T follicular helper cell (primary cell): ENCODE data around the gene EMID1.
"Not testable (repeated sequence)": the region's sequence is repeated elsewhere in the genome, so short reads cannot be mapped to it uniquely, and the experiment has no call there.

Source experiments
- DNase-seq: peaks from one replicate; pipeline ENCODE4 v3.0.0-alpha.2; 2020; ENCODE audit warnings: low read depth

The EMID1 gene

DNA sequence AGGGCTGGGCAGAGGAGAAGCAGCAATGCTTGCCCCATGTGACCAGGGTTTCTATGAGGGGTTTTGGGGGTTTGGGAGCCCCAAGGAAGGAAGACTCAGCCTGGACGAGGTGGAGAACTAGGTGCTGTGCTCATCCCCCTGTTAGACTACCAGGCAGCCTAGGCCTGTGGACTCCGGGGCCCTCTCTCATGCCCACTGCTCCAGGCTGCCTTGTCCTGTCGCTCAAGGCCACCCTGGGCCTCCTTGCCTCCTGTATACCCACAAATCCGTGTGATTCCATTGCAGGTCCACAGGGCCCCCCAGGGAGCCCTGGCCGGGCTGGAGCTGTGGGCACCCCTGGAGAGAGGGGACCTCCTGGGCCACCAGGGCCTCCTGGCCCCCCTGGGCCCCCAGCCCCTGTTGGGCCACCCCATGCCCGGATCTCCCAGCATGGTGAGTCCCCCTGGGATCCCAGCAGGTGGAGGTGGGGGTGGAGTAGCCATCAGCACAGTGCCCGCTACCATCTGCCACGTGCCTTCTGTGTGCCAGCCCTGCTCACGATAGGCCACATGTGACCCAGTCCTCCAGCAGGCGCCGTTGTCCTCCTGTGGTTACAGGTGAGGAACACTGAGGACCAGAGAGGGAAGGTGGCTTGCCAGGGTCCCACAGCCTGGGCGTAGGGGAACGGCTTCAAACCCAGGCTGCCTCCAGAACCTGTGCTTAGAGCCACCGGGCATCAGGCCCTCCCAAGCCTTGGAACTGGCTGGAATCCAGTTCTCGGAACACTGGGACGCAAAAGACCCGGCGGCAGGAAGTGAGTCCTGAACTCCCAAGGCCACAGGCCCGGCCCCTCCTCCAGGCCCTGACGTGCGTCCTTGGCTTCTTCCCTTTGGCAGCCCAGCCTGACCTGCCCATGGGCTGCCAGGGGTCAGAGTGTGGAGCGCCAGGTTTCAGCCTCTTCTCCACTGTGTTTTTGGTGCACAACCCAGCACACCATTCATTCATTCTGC is 26.6 kb downstream of the EMID1 start:
- no peak for DNase-seq

DNA sequence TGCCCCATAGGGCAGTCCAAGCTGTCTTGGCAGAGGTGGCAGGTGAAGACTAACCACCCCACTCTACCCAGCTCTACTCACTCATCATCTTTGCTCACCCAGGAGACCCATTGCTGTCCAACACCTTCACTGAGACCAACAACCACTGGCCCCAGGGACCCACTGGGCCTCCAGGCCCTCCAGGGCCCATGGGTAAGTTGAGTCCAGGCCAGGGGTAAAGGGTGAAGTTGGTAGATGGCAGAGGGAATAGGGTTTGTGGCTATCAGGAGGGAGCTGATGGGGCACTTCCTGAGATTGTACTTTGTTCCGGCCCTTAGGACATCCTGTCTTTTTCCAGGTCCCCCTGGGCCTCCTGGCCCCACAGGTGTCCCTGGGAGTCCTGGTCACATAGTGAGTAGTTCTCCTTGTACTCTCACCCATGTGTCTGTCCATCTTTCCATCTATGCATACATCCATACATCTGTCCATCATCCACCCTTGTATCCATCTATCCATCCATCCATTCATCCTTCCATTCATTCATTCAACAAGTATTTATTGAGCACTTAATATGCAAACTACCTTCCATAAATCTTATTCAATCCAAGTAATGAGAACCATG is 27.7 kb downstream of the EMID1 start:
- DNase-seq = no peak

DNA sequence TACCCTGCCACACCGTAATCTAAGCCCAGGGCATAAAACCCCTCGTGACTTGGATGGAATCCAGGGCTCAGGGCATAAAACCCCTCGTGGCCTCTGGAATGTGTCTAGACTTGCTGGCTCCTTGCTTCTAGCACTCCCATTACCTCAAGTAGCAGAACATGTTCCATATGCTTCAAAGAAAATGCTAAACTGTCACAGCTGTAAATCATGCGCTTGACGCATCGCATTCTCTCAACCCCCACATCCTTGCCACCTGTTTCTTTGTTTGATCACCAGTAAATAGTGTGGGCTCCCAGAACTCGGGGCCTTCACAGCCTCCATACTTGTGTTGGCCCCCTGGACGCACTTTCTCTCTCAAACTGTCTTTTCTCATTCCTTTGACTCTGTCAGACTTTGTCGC is 34.8 kb downstream of the EMID1 start:
- not testable (repeated sequence) for DNase-seq

DNA sequence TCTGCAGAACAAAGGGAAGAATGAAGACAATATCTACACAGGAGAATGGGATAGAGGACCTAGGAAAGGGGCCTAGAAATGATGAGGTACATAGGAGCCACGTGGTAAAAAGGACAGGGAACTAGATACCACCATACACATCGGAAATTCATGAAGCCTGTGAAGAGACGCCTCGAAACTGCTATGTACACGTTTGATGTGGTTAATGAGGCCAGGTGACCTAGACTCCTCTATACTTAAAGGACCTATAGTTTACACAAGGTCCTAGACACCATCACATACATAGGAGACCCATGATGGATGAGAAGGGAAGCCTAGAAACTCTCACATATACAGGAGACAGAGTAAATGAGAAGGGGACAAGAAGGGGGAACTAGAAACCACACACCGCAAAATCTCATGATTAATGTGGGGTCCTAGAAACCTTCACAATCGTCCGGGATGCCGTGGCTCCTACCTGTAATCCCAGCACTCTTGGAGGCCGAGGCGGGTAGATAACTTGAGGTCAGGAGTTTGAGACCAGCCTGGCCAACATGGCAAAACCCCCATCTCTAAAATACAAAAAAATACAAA is 38.3 kb downstream of the EMID1 start:
- DNase-seq = no peak

DNA sequence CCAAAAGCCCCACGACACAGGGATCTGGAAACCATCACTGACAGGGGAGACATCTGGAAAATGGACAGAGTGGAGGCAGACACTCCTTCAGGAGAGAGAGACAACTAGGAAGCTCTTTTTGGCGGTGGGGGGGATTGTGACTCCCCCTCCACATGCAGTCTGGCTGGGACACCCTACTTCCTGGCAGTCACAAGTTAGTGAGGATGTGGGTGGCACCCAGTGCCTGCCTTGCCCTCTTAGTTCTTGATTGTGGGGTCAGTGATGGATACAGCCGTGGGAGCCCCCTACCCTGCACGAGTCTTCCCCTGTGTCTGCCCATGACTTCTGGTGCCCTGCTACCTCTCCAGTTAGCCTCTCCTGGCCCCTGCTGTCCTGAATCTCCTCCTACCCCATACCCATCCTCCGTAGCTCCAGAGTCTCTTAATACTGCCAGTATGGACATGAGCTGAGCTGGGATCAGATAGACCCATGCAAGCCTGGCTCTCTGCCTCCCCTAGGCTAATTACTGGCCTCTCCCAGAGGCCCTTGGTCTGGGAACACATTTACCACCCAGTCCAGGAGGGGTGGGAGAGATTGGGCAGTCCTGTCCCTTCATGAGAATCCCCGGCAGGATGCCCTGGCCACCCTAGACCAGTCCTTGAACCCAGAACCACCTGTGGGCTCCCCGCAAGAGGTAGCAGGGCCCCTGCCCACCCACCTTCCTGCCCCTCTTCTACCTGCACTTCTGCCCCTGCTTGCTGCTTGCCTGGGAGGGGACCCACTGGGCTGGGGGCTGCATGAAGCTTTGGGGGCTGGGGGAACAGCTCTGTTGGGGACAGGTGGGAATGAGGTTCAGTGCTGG is 39.3 kb downstream of the EMID1 start:
- no peak for DNase-seq

DNA sequence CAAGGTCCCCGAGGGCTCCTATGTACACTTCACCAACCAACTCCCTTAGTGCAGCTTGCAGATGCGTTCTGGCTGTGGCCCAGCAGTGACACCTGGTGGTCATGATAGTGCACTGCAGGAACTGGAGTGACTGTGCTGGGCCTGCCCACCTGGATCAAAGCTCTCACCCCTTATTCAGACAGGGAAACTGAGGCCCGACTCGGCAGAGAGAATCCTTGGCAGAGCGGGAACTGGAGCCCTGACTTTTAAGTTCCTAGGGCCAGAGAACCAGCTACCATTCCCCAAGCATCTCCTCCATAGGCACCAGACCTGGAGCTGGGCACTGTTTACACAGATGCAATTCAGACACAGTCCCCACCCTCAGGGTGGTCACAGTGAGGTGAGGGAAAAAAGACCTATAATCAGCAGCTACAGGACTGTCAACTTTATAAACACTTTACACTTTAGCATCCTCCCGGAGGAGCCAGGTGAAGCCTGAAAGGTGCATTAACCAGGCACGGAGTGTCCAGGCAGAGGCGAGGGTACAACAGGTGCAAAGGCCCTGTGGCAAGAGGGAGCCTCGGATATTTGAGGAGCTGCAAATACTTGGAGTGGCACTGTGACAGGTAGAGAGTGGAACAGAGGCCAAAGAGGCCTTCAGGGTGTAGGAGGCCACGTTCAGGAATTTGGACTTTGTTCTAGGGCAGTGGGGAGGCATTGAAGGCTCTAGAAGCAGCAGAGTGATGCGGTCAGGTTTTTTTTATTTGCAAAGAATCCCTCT is 40.1 kb downstream of the EMID1 start:
- DNase-seq = peak; percentile 44

DNA sequence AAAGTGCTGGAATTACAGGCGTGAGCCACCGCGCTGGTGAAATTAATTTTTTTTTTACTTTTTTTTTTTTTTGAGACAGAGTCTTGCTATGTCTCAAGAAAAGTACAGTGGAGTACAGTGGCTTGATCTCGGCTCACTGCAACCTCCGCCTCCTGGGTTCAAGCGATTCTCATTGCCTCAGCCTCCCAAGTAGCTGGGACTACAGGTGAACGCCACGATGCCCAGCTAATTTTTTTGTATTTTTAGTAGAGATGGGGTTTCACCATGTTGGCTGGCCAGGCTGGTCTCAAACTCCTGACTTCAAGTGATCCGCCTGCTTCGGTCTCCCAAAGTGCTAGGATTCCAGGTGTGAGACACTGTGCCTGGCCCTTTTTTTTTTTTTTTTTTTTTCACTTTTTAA is 42.2 kb downstream of the EMID1 start:
- not testable (repeated sequence) for DNase-seq

DNA sequence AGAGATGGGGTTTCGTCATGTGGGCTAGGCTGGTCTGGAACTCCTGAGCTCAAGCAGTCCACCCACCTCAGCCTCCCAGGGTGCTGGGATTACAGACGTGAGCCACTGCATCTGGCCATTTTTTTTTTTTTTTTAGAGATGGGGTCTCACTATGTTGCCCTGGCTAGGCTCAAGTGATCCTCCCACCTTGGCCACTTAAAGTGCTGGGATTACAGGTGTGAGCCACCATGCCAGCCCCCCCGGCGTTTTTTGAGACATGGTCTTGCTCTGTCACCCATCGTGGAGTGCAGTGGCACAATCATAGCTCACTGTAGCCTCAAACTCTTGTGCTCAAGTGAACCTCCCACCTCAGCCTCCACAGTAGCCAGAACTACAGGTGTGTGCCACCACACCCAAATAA is 45.6 kb downstream of the EMID1 start:
- no peak for DNase-seq

DNA sequence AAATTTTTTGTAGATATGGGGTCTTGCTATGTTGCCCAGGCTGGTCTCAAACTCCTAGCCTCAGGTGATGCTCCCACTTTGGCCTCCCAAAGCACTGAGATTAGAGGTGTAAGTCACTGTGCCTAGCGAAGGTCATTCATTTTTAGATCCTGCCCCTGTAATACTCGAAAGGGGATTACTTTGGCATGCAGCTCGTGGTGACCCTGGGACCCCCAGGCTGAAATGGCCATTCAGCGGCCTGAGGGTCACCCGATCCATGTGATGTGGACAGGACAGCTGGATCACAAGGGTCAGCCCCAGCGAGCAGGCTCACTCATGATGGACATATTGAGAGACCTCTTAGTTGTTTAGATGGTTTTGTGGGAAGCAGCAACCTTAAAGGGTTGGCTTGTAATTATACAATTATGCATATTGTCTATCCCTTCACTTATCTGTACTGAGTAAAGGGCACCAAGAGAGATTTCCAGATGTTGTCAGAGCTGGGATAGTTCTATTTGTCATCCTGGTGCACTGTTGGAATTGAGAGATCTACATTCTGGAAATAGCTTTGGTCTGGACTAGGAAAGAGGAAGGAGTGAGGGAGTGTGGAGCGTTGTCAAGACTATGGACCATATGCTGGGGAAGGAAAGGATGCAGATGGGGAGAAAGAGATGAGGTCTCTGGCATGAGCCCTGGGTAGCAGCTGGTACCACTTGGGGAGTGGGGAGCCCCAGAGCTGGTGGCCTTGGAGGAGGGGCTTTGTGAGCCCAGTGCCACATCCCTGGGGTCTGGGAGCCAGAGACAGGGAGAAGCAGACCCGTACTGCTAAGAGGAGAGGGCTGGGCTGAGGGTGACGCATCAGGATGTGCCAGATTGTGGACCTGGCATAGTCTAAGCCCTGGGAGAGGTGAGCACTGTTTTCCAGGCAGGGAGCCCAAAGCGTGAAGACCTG is 46.5 kb downstream of the EMID1 start:
- no peak for DNase-seq

DNA sequence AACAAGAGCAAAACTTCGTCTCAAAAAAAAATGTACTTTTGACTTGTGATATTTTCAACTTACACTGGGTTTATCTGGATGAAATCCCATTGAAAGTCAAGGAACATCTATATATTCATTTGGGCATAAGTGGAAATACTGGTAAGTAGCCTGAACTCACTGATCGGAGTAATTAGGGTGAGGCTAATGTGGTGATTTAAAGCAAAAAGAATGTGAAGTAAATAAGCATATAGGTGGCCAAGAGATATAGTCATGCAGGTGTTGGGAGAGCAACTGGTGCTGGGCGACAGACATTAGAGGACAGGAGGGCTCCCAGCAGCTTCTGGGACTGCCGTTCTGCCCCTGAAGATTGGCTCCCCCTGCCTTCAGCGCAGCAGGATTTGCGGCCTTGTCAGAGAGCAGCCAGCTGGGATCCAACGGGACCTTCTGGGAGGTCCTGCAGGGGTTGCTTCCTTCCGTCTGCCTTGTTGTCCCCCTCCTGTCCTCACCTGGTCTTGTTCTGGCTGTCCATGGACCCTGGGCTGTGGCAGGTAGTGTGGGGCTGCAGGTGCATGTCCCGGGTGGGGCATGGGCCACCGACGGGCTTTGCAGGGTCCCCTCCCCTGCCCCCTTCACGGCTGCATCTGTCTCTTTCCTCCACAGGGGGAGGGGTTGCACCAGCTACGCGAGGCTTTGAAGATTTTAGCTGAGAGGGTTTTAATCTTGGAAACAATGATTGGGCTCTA is 48.0 kb downstream of the EMID1 start:
- no peak for DNase-seq

DNA sequence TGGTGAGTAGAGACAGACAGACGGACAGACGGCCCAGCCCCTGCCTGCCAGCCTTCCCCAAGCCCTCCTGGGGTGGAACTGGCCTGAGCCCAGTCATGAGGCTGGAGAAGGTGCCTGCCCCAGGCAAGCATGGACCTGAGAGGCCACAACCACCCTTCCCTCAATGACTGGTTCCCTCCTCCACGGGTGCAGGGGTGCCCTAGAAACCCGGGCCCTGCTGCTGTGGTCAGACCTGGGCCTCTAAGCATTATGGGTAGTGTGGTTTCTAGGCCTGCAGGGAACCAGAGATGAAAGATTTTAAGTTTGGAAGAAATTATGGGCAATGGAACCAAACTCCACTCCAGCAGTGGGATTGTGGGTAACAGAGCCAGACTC is 48.6 kb downstream of the EMID1 start:
- DNase-seq = no peak

DNA sequence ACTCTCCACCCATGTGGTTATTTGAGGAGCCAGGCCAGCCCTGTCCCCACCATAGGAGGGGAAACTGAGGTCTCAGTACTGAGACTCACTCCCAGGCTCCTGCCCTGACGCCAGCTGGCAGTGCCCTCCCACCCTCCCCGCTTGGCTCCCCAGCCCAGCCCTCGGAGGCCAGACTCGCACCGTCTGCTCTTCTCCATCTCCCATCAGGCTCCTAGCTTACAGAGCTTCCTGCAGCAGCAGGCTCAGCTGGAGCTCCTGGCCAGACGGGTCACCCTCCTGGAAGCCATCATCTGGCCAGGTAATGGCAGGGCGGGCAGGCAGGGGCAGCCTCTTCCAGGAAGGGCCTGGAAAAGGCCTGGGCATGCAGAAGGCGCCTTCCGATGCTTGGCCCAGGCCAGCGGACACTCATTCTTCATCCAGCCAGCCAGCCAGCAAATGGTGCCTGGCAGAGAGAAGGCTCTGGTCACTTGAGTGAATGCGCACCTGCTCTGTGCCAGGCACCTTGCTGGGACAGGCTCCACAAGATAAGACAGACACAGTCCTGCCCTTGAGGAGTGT is 49.4 kb downstream of the EMID1 start:
- DNase-seq = no peak

DNA sequence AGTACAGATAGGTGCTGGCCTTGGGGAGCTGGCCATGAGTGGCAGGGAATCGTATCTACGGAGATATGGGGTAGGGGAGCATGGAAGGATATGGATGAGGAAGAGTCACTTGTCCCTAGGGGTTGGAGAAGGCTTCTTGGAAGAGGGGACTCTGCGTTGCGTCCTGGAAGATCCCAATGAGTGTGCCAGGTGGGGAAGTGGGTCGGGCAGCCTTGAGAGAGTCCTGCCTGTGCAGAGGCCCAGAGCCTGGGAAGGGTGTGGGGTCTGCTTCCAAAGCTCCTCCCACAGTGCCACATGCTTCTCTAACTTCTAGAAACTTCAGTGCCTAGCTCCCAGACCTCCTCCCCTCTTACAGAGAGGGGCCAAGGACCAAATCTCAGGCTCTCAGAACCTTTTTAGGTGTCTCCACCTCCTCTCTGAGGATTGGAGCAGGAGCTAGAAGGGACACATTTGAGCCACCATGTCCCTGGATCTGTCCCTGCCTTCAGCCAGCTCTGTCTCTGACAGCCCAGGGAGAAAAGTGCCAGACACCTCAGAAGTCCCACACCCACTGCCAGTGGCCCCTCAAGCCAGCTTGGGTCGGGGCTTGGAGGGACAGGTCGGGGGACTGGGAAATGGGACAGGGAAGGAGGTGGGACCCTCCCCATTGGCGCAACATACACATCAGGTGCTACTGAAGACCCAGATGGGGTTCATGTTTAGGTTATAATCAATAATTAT is 51.1 kb downstream of the EMID1 start:
- no peak for DNase-seq

DNA sequence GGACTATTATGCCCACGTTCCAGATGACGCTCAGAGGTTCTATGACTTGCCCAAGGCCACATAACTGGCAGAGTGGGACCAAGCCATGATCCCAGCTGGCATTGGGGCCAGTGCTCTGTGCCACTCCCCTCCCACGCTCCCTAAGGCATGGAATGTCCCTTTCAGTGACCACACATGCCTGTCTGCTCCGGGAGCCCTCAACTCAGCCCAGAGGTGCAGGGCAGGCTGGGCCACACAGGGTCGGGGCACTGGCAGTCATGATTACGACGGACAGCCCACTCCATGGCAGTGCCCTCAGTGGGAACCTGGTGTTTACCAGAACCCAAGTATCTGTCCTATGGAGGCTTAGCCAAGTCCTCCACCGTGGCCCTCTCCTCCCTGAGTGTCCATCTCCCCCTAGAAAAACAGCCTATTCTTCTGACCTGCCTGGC is 52.1 kb downstream of the EMID1 start:
- DNase-seq = no peak

DNA sequence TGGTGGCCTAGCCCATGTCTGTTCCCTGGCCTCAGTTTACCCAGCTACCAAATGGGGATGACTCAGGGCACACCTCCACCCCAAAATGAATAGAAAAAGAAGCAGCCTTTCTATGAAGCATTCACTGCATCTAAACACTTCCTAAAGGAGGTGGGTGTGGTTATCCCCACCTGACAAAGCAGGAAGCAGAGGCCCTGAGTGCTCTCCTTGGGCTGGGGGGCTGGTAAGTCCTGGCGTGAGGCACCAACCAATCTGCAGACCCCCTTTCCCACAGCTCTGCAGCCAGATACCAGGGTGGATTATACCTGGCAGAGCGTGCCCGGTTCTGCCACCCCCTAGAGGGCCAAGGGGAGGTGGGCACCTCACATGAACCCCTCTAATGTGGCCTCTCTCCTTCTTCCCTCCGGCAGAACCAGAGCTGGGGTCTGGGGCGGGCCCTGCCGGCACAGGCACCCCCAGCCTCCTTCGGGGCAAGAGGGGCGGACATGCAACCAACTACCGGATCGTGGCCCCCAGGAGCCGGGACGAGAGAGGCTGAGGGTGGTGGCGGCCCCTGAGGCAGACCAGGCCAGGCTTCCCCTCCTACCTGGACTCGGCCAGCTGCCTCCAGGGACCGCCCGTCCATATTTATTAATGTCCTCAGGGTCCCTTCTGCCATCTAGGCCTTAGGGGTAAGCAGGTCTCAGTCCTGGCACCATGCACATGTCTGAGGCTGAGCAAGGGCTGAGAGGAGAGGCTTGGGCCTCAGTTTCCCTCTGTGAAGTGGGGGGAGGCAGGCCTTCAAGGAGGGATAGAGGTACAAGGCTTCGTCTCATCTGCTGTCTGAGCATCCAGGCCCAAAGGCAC is 52.9 kb downstream of the EMID1 start:
- DNase-seq = no peak

DNA sequence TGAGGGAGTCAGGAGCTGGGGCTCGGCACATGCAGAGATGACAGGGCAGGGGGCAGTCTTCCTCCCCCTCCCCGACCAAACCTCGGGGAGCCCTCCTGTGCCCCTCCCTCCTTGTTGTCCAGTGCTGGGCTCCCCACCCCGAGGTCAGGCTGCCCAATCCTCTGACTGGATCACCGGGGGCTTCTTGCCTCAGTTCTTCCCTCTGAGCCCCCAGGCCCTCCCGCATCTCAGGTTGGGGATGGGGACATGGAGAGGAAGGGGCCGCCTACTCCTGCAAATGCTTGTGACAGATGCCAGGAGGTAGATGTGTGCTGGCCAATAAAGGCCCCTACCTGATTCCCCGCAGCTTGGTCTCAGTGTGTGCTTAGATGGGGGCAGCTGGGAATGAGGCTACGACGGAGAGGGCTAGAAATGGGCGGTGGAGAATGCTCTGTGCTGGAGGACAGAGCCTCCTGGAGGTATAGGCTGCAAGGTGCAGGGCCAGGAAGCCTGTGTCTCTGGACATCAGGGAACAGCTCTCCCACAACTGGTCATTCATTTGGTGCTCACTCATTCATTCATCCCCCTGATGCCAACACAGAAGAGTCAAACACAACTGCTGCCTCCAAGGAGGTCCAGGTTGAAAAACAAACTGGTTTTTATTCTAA is 53.7 kb downstream of the EMID1 start:
- no peak for DNase-seq

DNA sequence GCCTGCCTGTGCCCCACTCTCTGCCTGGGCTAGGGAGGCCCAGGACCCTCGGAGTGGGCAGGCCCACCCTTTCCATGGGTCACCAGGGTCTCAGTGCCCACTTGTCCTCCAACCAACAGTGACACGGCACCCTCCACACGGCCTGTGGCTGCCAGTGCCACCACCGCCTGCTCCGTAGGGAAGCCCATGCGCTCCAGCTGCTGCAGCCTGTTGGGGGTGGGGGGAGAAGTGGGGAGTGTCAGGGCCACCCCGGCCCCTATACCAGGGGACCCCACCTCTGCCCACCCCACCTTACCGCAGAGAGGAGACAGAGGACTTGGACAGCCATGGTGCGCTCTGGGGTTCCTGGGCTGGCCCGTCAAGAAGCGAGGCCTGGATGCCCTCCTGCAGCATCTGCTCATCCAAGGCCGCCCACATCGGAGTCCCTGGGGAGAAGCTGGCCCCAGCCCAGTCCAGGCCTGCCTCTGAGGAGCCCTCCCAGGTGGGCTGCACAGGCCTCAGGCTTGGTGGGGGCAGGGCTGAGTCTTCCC is 54.4 kb downstream of the EMID1 start:
- DNase-seq = no peak
